Kidney (tissue), 14 donors: ENCODE data around the gene RNF43. TPM values are rescaled to one million over a fixed set of nuclear protein-coding genes. Genes with fewer than 3 reads are reported as not detected.

Experiments
- DNase-seq, 5 donors: peaks; one replicate each; pipeline ENCODE4 v3.0.0-alpha.2; 2013 to 2020
- FAIRE-seq: peaks from 2 replicates; lab custom pipeline; 2012; peaks lifted over from hg19 to GRCh38; lab: Jason Lieb, UNC
- H3K27ac ChIP-seq, 2 donors: one replicate each; pipeline ENCODE4 v1.7.0; 2013; ENCODE audit warnings: low read depth in 2 of 2, low read length in 2 of 2, inconsistent platforms in 1 of 2
- H3K27me3 ChIP-seq: one replicate; pipeline ENCODE4 v1.7.1; 2013; ENCODE audit warnings: low read length, inconsistent platforms; ENCODE audit not compliant: control insufficient read depth, insufficient read depth
- H3K36me3 ChIP-seq, 3 donors: one replicate each; pipeline versions ENCODE4 v1.7.0 to v1.7.1; 2013; ENCODE audit warnings: low read length in 3 of 3, control low read depth in 1 of 3, inconsistent platforms in 1 of 3; ENCODE audit not compliant: insufficient read depth in 3 of 3, control insufficient read depth in 2 of 3
- H3K4me1 ChIP-seq, 3 donors: one replicate each; pipeline versions ENCODE4 v1.7.0 to v1.7.1; 2013; ENCODE audit warnings: low read length in 3 of 3, inconsistent platforms in 1 of 3, low read depth in 1 of 3; ENCODE audit not compliant: control insufficient read depth in 2 of 3, insufficient read depth in 2 of 3
- H3K4me3 ChIP-seq, 3 donors: one replicate each; pipeline versions ENCODE4 v1.7.0 to v1.8.1; 2013; ENCODE audit warnings: low read length in 3 of 3, control low read depth in 1 of 3, inconsistent platforms in 1 of 3
- H3K9ac ChIP-seq, 3 donors: one replicate each; pipeline versions ENCODE4 v1.7.0 to v1.7.1; 2013; ENCODE audit warnings: low read length in 3 of 3, control low read depth in 1 of 3, inconsistent platforms in 1 of 3
- H3K9me3 ChIP-seq, 3 donors: one replicate each; pipeline versions ENCODE4 v1.7.0 to v1.7.1; 2013; ENCODE audit warnings: low read length in 3 of 3, control low read depth in 1 of 3, inconsistent platforms in 1 of 3; ENCODE audit not compliant: control insufficient read depth in 2 of 3, insufficient read depth in 1 of 3
- CTCF ChIP-seq: IDR thresholded peaks from 3 replicates; pipeline ENCODE4 v1.5.1; 2012; ENCODE audit warnings: mild to moderate bottlenecking, moderate library complexity, borderline replicate concordance; ENCODE audit not compliant: insufficient read depth; ENCODE audit errors: extremely low read depth
- intact Hi-C: fragments of 100-400 bp; cut with DNase I; formaldehyde crosslinking; loops from one replicate; pipeline ENCODE4 v1.11.1; 2022
- polyA plus RNA-seq: library from polyadenylated mRNA; stranded (reverse); fragments of 350-450 nt; fragmentation: Illumina TruSeq; extraction: RNeasy Lipid Tissue Mini Kit (QIAGEN cat#74804); gene quantifications from one replicate; pipeline ENCODE4 v1.2.3, GENCODE V29; 2014; ENCODE audit warnings: low read depth, low replicate concordance; ENCODE audit not compliant: insufficient read depth
- total RNA-seq: library from RNA; stranded (reverse); fragmentation: NEBNext Ultra II Directional; extraction: Animal tissue kit (Norgen Biotek cat#: 25700); gene quantifications from one replicate; pipeline ENCODE4 v1.2.1, GENCODE V29; 2021
- donor health status: control.
- donor health status: control.
- donor health status: control.
- donor health status: control.
- donor health status: control.
- donor health status: DM: yes; HTN: yes; CAD: no.
- donor health status: Normal renal cell carcinoma (clear cell type).

RNF43 gene
- total and polyA plus RNA-seq, 2 donors from 2014 or later, result 7.8 to 9.5 TPM

GRCh38 chr17:58378733-58379510 is 38.4 kb downstream of the RNF43 start:
- H3K27me3 ChIP-seq, result no peaks in the 10 kb centered on the region
- peak overlapping the region in 1 of 2 donors; percentile 28 for H3K27ac ChIP-seq
- FAIRE-seq (no peak), DNase-seq (no peak)
- no peak for TF ChIP-seq CTCF
- H3K36me3 ChIP-seq, result no peaks in the 10 kb centered on the region
- H3K4me1 ChIP-seq, result peaks cover 13 to 46% (median 37%) of the 10 kb centered on the region in 3 donors
- no peak overlapping the region for H3K4me3 ChIP-seq
- intact Hi-C loops, result no loop called here
- no peak overlapping the region for H3K9ac ChIP-seq
- H3K9me3 ChIP-seq, result no peaks in the 10 kb centered on the region

- intact Hi-C loops, result no loop called here
- H3K27ac ChIP-seq, result no peak overlapping the region
- H3K4me3 ChIP-seq, result no peak overlapping the region
- no peaks in the 10 kb centered on the region for H3K27me3 ChIP-seq
- H3K4me1 ChIP-seq, result peaks cover 12 to 44% (median 36%) of the 10 kb centered on the region in 3 donors
- FAIRE-seq, result no peak
- no peak overlapping the region for H3K9ac ChIP-seq
- TF ChIP-seq CTCF, result no peak
- no peak for DNase-seq
- no peaks in the 10 kb centered on the region for H3K36me3 ChIP-seq
- no peaks in the 10 kb centered on the region for H3K9me3 ChIP-seq
These were observed 39.7 kb downstream of the RNF43 start for GRCh38 chr17:58377661-58378060.

- DNase-seq, result peak in 4 of 5 donors; percentile 63 to 87 (median 74)
These were observed 40.2 kb downstream of the RNF43 start for GRCh38 chr17:58377093-58377601.

More at GRCh38 chr17:58377093-58377601, 40.2 kb downstream of the RNF43 start:
- H3K27ac ChIP-seq, result peak overlapping the region in 1 of 2 donors; percentile 28
- no peaks in the 10 kb centered on the region for H3K9me3 ChIP-seq
- H3K4me1 ChIP-seq, result peaks cover 9 to 40% (median 32%) of the 10 kb centered on the region in 3 donors
- no peaks in the 10 kb centered on the region for H3K36me3 ChIP-seq
- H3K9ac ChIP-seq, result no peak overlapping the region
- no peak overlapping the region for H3K4me3 ChIP-seq
- TF ChIP-seq CTCF, result no peak
- no peaks in the 10 kb centered on the region for H3K27me3 ChIP-seq
- no peak for FAIRE-seq
- intact Hi-C loops, result no loop called here
